Activated naive CD4-positive, alpha-beta T cell treated with Interleukin-2 at 50 U/mL for 16 hours (primary cell): ENCODE data around the gene SEL1L2.
"Not testable (repeated sequence)": the region's sequence is repeated elsewhere in the genome, so short reads cannot be mapped to it uniquely, and the experiment has no call there.

Source experiments
- DNase-seq: peaks from one replicate; pipeline ENCODE4 v3.0.0-alpha.2; 2020

Gene SEL1L2

GRCh38 chr20:13990465-13990864 is at the start of gene SEL1L2:
TSS of gene SEL1L2 (minus strand) at chr20:13990614. CDS start at chr20:13990534, 80 bp downstream.
- no peak for DNase-seq

DNA sequence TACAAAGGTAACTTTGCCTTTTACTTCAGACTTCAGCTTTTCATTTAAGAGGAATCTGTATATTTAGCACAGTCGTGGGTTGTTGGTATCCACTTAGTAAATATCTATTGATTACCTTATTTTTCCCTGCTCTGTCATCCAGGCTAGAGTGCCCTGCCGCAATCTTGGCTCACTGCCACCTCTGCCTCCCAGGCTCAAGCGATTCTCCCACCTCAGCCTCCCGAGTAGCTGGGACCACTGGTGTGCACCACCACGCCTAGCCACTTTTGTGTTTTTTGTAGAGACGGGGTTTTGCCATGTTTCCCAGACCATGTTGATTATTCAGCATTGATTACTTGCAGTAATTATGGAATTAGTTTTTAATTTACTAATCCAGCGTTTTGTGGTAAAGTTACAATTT is 46.2 kb upstream of the SEL1L2 start:
- DNase-seq = no peak

DNA sequence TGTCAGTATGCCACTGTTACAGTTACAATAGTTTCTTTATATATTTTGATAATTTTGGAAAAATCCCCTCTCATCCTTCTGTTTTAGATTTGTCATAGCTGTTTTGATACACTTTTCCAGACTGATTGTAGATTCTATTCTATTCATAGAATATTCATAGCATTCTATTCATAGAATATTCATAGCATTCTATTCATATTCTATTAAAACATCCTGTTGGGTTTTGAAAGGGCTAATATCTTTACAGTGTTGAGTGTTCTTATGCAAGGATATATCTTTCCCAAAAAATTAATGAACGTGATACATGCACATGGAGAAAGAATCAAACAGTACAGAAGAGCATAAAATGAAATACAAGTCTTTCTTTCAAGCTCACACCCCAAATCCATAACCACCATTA is 42.9 kb upstream of the SEL1L2 start:
- DNase-seq = no peak

- DNase-seq = no peak
Observed at GRCh38 chr20:14030991-14031390, 40.6 kb upstream of the SEL1L2 start.

- no peak for DNase-seq
Observed at GRCh38 chr20:14012671-14013070, 22.3 kb upstream of the SEL1L2 start.

GRCh38 chr20:14009208-14009607 is 18.8 kb upstream of the SEL1L2 start:
- DNase-seq = no peak

DNA sequence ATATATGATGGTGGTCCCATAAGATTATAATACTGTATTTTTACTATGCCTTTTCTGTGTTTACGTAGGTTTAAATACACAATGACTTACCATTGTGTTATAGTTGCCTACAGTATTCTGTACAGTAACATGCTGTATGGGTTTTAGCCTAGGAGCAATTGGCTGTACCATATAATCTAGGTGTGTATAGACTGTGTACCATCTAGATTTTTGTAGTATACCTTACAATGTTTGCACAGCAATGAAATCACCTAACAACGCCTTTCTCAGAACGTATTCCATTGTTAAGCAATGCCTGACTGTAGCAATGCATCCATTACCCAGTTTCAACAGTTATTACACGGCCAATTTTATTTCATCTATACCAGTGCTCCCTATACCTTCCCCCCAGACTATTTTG is 15.6 kb upstream of the SEL1L2 start:
- DNase-seq = no peak

- no peak for DNase-seq
Observed at GRCh38 chr20:14000917-14001316, 10.5 kb upstream of the SEL1L2 start.

- no peak for DNase-seq
Observed at GRCh38 chr20:13996265-13996664, 5.9 kb upstream of the SEL1L2 start.

GRCh38 chr20:13995841-13996240 is 5.4 kb upstream of the SEL1L2 start:
- no peak for DNase-seq

- DNase-seq = no peak
Observed at GRCh38 chr20:13995086-13995665, 4.8 kb upstream of the SEL1L2 start, which contains the start of gene MACROD2. TSS of gene MACROD2 (plus strand) at chr20:13995516.

GRCh38 chr20:13991955-13992354 is 1.5 kb upstream of the SEL1L2 start:
- not testable (repeated sequence) for DNase-seq

- no peak for DNase-seq
Observed at GRCh38 chr20:13991311-13991710, 897 bp upstream of the SEL1L2 start.

DNA sequence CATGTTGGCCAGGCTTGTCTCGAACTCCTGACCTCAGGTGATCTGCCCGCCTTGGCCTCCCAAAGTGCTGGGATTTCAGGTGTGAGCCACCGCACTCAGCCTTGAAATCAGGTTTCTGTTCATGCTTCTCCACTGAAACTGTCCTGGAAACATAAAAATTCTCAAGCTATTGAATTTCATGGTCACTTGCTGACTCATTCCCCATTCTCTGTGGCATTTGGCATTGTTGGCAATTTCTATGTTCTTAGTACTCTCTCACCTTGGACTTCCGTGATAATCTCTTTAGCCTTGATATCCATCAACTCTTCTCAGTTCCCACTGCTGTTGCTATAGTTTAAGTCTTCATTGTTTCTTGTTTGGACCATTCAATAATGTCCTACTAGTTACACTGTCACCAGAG is 6.2 kb downstream of the SEL1L2 start:
- DNase-seq = no peak

DNA sequence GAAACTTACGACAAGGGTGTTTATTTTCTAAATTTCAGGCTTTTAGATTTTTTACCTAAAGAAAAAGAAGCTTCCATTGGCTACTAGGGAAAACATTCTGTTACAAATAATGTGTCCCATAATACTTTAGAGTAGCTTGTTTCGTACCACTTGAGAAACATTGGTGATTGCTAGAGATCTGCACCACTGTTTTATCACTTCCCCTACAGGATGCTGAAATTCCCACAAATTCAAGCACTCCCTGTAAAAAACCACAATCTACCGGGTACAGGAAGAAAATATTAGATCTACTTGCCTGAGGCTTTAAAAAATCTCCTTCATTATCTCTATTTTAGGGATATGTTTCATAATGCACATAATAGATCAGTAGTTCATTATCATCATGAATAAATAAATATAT is 29.9 kb downstream of the SEL1L2 start:
- DNase-seq = no peak

DNA sequence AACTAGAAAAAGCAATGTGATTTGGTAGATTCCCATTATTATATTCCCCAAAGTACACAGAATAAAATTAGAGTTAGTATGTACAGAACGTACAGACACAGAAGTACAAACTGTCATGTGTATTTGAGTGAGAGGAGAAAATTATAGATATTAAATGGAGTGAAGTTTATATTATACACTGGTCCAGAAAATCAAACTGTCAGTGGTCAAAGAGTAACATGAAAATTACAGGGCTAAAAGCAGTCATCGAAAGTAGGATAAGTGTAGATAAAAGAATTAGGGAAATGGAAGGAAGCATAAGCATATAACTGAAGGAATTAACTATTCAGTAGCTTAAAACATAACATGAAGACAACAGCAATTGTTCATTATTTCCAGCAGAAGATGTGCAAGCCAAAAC is 30.3 kb downstream of the SEL1L2 start:
- no peak for DNase-seq

GRCh38 chr20:13953227-13953626 is 37.2 kb downstream of the SEL1L2 start:
- no peak for DNase-seq

- no peak for DNase-seq
Observed at GRCh38 chr20:13947719-13948118, 42.7 kb downstream of the SEL1L2 start.

- no peak for DNase-seq
Observed at GRCh38 chr20:13941031-13941430, 49.4 kb downstream of the SEL1L2 start.

DNA sequence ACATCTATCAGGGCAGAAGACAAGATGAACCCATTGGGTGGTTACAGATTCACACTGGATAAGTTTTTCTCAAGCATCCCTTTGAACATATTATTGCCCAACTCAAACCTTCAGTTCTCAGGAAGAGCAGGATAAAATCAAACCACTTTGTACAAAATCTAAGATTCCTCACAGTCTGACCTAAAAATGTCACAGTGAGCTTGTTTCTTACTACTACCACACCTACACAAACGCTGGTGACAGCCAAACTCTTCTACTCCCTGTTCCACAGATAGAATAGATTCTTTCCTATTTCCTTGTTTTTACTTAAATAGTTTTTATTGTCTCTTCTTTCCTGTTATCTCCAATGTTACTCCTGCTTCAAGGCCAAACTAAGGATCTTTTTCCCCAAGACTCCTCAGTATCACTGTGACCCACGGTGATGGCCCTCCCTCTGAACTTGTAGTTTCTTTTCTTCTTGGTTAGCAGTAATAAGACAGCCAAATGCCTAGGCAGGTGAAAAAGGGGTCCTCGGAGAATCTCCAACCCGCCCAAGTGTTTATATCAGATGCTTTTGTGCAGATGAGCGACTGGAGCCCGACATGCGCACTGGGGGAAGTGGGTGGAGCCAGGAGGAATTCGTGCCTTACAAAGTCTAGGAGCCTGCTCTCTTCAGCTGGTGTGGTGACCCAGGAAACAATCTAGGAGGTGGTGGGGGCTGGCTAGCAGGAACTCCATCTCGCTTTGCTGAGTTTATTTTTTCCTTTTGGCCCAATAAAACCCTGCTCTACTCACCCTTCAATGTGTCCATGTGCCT is 53.4 kb downstream of the SEL1L2 start:
- no peak for DNase-seq

DNA sequence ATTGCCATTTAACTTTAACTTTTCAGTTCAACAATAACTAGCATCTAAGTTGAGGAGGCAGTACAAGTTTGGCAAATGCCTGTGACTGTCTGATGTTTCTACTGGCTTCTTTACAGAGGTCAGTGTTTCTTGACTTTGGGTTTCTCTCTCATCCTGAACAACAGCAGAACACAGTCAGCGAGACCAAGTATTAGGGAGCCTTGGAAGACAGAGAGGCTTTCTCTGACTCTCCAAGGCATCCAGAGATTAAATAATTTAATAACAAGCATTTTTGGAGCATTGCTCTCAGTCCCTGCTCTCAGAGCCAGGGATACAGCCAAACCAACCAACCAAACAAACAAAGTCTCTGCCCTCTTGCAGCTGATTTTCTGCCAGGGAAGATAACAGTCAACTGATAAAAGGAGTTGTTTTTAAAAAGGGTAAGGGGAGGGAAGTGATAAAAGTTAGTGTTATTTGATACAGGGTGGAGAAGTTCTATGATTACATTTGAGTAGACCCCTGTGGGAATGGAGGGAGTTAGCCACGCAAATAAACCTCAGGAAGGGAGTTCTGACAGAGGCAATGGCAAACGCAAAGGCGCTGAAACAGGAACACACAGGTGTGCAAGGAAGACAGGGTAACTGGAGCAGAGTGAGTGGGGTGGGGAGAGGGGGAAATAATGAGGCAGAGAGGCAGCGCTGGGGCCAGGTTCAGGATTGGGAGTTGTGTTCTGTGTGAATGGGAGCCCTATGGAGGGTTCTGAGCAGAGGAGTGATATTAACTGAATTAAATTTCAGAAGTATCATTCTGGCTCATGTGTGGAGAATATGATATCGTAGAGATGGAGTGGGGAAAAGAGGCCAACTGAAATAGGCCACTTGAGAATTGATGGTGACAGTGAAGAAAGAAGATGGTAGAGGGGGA is 55.2 kb downstream of the SEL1L2 start:
- DNase-seq = no peak

DNA sequence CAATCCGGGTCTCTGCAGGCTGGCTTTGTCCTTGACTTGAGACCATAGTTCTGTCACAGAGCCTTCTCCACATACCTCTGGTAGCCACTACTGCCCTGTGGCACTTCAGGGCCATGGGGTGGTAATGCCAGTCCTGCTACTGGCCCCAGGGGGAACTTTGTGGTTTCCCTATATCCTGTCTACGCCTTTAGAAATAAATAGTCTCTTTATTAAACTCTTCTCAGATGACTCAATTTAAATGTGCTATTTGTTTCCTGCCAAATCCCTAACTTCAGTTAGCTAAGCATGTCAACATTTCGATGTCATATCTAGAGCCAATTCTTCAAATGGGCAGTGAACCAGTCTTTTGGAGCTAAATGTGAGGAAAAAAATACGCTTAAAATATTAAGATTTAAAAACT is 60.1 kb downstream of the SEL1L2 start:
- no peak for DNase-seq

GRCh38 chr20:13929836-13930235 is 60.6 kb downstream of the SEL1L2 start:
- DNase-seq = no peak

- DNase-seq = no peak
Observed at GRCh38 chr20:13928901-13929300, 61.5 kb downstream of the SEL1L2 start.
